OCI-LY3 (cell line): ENCODE measurements around the gene GNAO1.

Experiments used
- H2AFZ ChIP-seq: fragments of 200-600, 300-600 bp; shearing (Covaris generic); 2 replicates; pipeline ENCODE4 v1.6.0; 2014; ENCODE audit warnings: antibody characterized with exemption, low read depth, low read length
- H3K27ac ChIP-seq: fragments of 200-600, 300-600 bp; sonication (generic); 2 replicates; pipeline ENCODE4 v1.5.1; 2014; ENCODE audit warnings: mild to moderate bottlenecking, low read length, moderate library complexity, mixed read lengths
- H3K27me3 ChIP-seq: fragments of 200-600, 300-600 bp; sonication (generic); 2 replicates; pipeline ENCODE4 v1.6.1; 2014; ENCODE audit warnings: low read depth, low read length, mixed read lengths
- H3K36me3 ChIP-seq: fragments of 200-600, 300-600 bp; sonication (generic); replicated peaks from 2 replicates; pipeline ENCODE3; 2014; ENCODE audit warnings: low read depth, low read length, mixed read lengths
- H3K4me1 ChIP-seq: fragments of 300-600, 200-600 bp; sonication (generic); 2 replicates; pipeline ENCODE4 v1.6.1; 2014; ENCODE audit warnings: low read length, mixed read lengths
- H3K4me2 ChIP-seq: fragments of 200-600, 300-600 bp; sonication (generic); 2 replicates; pipeline ENCODE4 v1.6.1; 2014; ENCODE audit warnings: low read length, mixed read lengths
- H3K4me3 ChIP-seq: fragments of 300-600, 200-600 bp; sonication (generic); 2 replicates; pipeline ENCODE4 v1.5.1; 2014; ENCODE audit warnings: antibody characterized with exemption, mild to moderate bottlenecking, low read length, moderate library complexity
- H3K79me2 ChIP-seq: fragments of 300-600, 200-600 bp; shearing (Covaris generic); 2 replicates; pipeline ENCODE4 v1.6.1; 2014; ENCODE audit warnings: mild to moderate bottlenecking, low read length, mixed read lengths
- H3K9ac ChIP-seq: fragments of 300-600, 200-600 bp; shearing (Covaris generic); 2 replicates; pipeline ENCODE4 v1.6.0; 2014; ENCODE audit warnings: mild to moderate bottlenecking, low read length, moderate library complexity
- H3K9me3 ChIP-seq: fragments of 200-600, 300-600 bp; shearing (Covaris generic); 2 replicates; pipeline ENCODE4 v1.6.1; 2014; ENCODE audit warnings: low read length, mixed read lengths; ENCODE audit not compliant: insufficient read depth
- H4K20me1 ChIP-seq: fragments of 200-600, 300-600 bp; sonication (generic); 2 replicates; pipeline ENCODE4 v1.6.1; 2016; ENCODE audit warnings: low read length, mixed read lengths; ENCODE audit not compliant: insufficient read depth
- EZH2phosphoT487 ChIP-seq: fragments of 200-600 bp; shearing (Covaris generic); IDR thresholded peaks from 2 replicates; pipeline ENCODE4 v1.6.1; 2018; ENCODE audit warnings: antibody characterized with exemption, mixed run types, low read depth
- TF ChIP-seq, protein P1 (sequence below): fragments of 200-600, 300-600 bp; sonication (generic); IDR thresholded peaks from 2 replicates; pipeline ENCODE4 v1.5.1; 2014; ENCODE audit warnings: antibody characterized with exemption, low read length, low read depth

Gene GNAO1

GRCh38 chr16:56267888-56268287 lies 76.6 kb downstream of the GNAO1 start:
- Histone ChIP-seq H3K9me3 (no peaks in the 10 kb centered on the region), H2AFZ (no peak overlapping the region), H3K4me2 (no peak overlapping the region), H3K36me3 (no peaks in the 10 kb centered on the region), H3K79me2 (no peaks in the 10 kb centered on the region), H3K9ac (no peak overlapping the region), H3K27ac (no peak overlapping the region), H3K27me3 (peaks cover 18% of the 10 kb centered on the region; the same call in 1 of the 2 replicates), H4K20me1 (no peaks in the 10 kb centered on the region), H3K4me3 (no peak overlapping the region), H3K4me1 (no peaks in the 10 kb centered on the region)
- TF ChIP-seq, protein P1, sequence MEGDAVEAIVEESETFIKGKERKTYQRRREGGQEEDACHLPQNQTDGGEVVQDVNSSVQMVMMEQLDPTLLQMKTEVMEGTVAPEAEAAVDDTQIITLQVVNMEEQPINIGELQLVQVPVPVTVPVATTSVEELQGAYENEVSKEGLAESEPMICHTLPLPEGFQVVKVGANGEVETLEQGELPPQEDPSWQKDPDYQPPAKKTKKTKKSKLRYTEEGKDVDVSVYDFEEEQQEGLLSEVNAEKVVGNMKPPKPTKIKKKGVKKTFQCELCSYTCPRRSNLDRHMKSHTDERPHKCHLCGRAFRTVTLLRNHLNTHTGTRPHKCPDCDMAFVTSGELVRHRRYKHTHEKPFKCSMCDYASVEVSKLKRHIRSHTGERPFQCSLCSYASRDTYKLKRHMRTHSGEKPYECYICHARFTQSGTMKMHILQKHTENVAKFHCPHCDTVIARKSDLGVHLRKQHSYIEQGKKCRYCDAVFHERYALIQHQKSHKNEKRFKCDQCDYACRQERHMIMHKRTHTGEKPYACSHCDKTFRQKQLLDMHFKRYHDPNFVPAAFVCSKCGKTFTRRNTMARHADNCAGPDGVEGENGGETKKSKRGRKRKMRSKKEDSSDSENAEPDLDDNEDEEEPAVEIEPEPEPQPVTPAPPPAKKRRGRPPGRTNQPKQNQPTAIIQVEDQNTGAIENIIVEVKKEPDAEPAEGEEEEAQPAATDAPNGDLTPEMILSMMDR = no peak
- TF ChIP-seq EZH2phosphoT487 = no peak

GRCh38 chr16:56268799-56269198 lies 77.5 kb downstream of the GNAO1 start:
- Histone ChIP-seq H3K27me3 (peaks cover 21% of the 10 kb centered on the region; the same call in 1 of the 2 replicates), H3K4me2 (no peak overlapping the region), H3K79me2 (no peaks in the 10 kb centered on the region), H3K9ac (no peak overlapping the region), H3K36me3 (no peaks in the 10 kb centered on the region), H3K27ac (no peak overlapping the region), H3K4me3 (no peak overlapping the region), H3K4me1 (no peaks in the 10 kb centered on the region), H4K20me1 (no peaks in the 10 kb centered on the region), H2AFZ (no peak overlapping the region), H3K9me3 (no peaks in the 10 kb centered on the region)
- no peak for TF ChIP-seq EZH2phosphoT487
- TF ChIP-seq, protein P1 = no peak

GRCh38 chr16:56269281-56269680 lies 78.0 kb downstream of the GNAO1 start:
- no peak overlapping the region for H3K4me3 ChIP-seq
- no peaks in the 10 kb centered on the region for H3K36me3 ChIP-seq
- H3K9me3 ChIP-seq = no peaks in the 10 kb centered on the region
- H3K27ac ChIP-seq = no peak overlapping the region
- H3K27me3 ChIP-seq = peaks cover 26% of the 10 kb centered on the region; the same call in 1 of the 2 replicates
- H3K4me1 ChIP-seq = no peaks in the 10 kb centered on the region
- H3K79me2 ChIP-seq = no peaks in the 10 kb centered on the region
- H3K9ac ChIP-seq = no peak overlapping the region
- TF ChIP-seq, protein P1 = no peak
- no peak for TF ChIP-seq EZH2phosphoT487
- H3K4me2 ChIP-seq = no peak overlapping the region
- H2AFZ ChIP-seq = no peak overlapping the region
- H4K20me1 ChIP-seq = no peaks in the 10 kb centered on the region

DNA sequence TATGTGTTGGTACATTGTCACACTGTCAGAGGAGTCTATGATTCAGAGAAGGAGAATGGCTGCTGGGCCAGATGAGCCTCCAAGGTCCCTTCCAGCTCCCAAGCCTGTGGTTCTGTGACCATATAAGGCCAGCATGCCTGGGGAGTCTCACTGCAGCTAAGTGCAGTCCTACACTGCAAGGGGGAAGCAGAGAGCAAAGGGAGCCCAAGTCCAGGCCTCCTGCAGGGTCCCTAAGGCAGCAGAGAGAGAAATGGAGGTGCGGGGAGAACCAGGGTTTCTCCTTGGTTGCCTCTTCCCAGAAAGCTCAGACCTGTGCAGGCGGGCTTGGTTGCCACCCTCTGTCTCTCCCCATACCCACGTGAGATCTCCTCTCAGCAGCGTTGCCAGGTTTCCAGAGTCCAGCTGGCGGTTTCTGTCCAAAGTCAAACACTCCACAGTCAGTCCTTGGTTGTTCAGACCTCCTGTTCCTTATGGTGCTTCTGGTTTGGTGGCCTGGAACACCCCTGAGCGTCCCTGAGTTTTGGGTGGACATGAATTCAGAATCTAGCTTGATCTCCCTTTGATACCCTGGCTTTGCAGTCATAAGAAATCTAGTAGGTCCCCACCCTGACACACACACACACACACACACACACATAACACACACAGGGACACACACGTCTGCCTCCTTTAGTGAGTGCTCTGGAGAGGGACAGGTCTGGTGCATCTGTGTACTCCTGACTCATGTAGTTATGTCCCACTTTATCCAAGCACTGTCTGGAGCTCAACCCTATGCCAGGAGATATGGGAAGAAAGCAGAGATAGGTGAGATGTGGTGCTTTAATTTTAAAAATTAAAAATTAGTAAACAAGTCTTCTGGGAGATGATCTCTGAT lies 78.8 kb downstream of the GNAO1 start:
- H2AFZ ChIP-seq = no peak overlapping the region
- H3K9me3 ChIP-seq = no peaks in the 10 kb centered on the region
- H3K4me1 ChIP-seq = no peaks in the 10 kb centered on the region
- no peaks in the 10 kb centered on the region for H3K36me3 ChIP-seq
- H3K27ac ChIP-seq = no peak overlapping the region
- no peak overlapping the region for H3K4me2 ChIP-seq
- no peaks in the 10 kb centered on the region for H4K20me1 ChIP-seq
- H3K79me2 ChIP-seq = no peaks in the 10 kb centered on the region
- peaks cover 32% of the 10 kb centered on the region; the same call in 1 of the 2 replicates for H3K27me3 ChIP-seq
- TF ChIP-seq, protein P1 = no peak
- TF ChIP-seq EZH2phosphoT487 = no peak
- H3K4me3 ChIP-seq = no peak overlapping the region
- no peak overlapping the region for H3K9ac ChIP-seq
